ENCODE results near the gene ZNF135.

ZNF135 gene

DNA sequence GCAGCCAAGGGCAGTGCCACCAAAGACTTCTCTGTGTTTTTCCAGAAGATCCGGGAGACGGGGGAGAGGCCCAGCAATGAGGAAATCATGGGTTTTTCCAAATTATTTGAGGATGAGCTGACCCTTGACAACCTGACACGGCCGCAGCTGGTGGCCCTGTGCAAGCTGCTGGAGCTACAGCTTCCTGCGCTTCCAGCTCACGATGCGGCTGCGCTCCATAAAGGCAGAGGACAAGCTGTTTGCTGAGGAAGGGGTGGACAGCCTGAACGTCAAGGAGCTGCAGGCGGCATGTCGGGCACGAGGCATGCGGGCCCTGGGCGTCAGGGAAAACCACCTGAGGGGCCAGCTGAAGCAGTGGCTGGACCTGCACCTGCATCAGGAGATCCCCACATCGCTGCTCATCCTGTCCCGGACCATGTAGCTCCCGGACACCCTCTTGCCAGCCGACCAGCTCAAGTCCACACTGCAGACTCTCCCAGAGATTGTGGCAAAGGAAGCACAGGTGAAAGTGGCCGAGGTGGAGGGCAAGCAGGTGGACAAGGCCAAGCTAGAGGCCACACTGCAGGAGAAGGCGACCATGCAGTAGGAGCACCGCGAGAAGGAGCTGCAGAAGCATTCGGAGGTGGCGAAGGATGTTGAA, 13.6 kb upstream of the ZNF135 start:
- FAIRE-seq (no peak), DNase-seq (ENCODE audit: insufficient read length, low spot score) (no peak)

- DNase-seq (ENCODE audit: insufficient read length, low spot score), result no peak
- no peak for FAIRE-seq
Observed at GRCh38 chr19:58046856-58047255, 12.2 kb upstream of the ZNF135 start.

- DNase-seq (ENCODE audit: insufficient read length, low spot score) (no peak), FAIRE-seq (no peak)
Observed at GRCh38 chr19:58047672-58048071, 11.4 kb upstream of the ZNF135 start.

- DNase-seq (ENCODE audit: insufficient read length, low spot score), result no peak
- no peak for FAIRE-seq
Observed at GRCh38 chr19:58052256-58052655, 6.8 kb upstream of the ZNF135 start.

GRCh38 chr19:58053480-58054156, 5.5 kb upstream of the ZNF135 start:
- FAIRE-seq, result no peak
- no peak for DNase-seq (ENCODE audit: insufficient read length, low spot score)

DNA sequence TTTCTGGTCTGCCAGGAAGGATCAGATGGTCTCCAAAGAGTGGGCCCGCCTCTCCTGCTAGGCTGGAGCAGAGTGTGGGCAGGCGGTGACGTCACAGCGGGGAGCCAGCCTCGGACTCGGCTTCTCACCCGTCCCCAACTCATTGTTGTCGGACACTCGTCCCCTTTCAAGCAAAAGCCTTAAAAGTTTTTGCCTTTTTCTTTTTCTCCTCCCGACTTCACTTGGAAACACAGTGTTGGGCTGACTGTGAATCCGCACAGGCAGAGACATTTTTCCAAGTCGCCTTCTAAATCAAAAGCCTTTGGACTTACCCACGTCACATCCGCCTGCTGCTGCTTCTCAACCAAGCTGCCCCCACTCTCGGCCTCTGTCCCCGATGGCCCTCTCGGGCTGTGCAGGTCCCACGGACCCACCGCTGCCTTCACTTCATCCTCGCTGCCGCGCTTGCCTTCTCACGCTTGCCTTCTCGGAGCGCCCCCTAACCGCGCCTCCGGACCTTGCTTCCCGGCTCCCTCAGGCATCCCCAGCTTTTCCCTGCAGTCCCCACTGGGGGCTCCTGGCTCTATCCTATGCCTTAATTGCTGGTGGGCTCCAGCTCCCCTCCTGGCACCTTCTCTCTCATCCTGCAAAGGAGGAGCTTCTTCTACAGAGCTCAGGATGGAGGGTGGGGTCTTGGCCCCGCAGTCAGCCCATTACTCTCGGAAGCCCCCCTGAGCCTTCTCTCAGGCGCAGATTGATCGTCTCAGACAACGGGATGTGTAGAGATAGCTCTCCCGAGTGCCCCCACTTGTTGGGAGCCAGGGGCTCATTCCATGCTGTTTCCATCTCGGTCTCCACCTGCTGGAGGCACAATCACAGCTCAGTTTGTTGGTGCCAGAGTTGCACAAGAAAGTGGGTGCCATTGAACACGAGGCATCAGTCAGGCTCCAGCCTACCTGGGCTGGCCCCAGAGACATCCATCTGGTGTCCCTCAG, 3.9 kb upstream of the ZNF135 start:
- no peak for FAIRE-seq

GRCh38 chr19:58056261-58056660, 2.8 kb upstream of the ZNF135 start:
- no peak for DNase-seq (ENCODE audit: insufficient read length, low spot score)
- FAIRE-seq, result no peak

More for the DNA sequence above, 3.9 kb upstream of the ZNF135 start:
- no peak for DNase-seq (ENCODE audit: insufficient read length, low spot score)

DNA sequence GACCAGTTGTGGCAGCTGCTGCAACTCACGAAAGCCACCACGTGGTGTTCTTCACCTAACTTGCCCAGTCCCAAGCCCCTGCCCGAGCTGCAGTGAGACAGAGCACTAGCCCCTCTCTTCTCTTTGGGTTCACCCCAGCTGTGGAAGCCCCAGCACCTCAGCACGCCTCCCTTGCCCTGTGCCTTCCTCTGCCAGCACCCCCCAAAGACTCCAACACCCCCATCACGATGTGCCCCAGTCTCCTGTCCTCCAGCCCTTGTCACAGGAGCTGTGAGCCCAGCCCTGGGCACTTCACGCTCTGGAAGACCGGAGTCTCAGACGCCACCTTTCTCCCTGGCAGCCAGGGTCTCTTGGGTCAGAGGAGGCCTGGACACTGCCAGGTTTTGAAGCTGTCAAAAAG, 2.2 kb upstream of the ZNF135 start:
- DNase-seq (ENCODE audit: insufficient read length, low spot score) (no peak), FAIRE-seq (no peak)

DNA sequence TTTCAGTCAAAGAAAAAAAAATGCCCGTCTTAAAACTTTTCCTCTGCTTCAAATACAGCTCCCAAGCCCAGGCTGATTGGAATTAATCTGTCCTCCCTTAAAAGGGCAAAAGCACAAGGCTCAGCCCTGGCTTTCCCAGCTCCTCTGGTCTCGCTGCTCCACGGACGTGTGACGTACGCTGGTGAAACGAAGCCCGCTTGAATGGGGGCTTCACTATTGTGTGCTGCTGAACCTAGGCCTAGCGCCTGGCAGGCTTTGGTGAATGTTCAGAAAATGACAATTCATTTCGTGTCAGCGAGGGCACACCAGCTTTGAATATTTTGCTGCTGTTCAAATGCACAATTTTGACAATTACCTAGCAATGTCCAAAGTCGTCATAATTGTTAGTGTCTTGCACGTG, 615 bp upstream of the ZNF135 start:
- no peak for FAIRE-seq
- no peak for DNase-seq (ENCODE audit: insufficient read length, low spot score)

DNA sequence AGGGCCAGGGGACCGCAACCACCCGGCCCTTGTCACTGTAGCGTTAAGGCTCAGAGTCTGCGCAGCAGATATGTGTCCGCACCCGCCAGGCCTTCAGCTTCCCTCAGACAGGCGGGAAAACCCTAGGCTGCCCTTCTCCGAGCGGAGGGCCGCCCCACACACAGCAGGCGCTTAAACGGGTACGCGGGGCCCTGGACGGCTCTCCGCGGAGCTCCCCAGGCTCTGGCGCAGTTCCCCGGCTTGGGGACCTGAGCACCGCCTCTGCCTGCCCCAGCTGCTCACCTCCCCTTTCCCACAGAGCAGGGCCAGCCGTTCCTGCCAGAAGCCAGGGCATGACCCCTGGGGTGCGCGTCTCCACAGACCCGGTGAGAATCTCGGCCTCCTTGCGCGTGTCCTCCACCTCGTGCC, 593 bp downstream of the ZNF135 start:
- DNase-seq (ENCODE audit: insufficient read length, low spot score) (no peak), FAIRE-seq (no peak)

DNA sequence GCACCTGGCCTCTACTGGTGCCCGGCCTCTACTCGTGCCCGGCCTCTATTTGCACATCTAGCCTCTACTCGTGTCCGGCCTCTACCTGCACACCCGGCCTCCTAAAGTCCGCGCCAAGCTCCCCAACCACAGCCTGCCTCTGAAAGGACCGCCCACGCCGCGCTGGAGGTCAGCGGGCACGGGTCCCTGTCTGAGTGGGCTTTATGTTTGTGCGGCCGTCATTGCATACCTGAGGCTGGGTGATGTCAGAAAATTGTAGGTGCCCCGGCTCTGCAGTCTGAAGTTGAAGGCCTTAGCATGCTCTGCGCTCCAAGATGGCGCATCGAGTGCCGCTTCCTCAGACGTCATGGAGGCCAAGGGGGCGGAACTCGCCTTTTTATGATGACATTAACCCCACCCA, 1.1 kb downstream of the ZNF135 start:
- FAIRE-seq (no peak), DNase-seq (ENCODE audit: insufficient read length, low spot score) (no peak)

GRCh38 chr19:58063712-58064111, 4.6 kb downstream of the ZNF135 start:
- DNase-seq (ENCODE audit: insufficient read length, low spot score) (no peak), FAIRE-seq (no peak)

- DNase-seq (ENCODE audit: insufficient read length, low spot score), result no peak
Observed at GRCh38 chr19:58067240-58067912, 8.3 kb downstream of the ZNF135 start.

GRCh38 chr19:58079792-58080191, 20.7 kb downstream of the ZNF135 start:
- DNase-seq (ENCODE audit: insufficient read length, low spot score), result no peak
- no peak for FAIRE-seq

More at GRCh38 chr19:58067240-58067912, 8.3 kb downstream of the ZNF135 start:
- no peak for FAIRE-seq

DNA sequence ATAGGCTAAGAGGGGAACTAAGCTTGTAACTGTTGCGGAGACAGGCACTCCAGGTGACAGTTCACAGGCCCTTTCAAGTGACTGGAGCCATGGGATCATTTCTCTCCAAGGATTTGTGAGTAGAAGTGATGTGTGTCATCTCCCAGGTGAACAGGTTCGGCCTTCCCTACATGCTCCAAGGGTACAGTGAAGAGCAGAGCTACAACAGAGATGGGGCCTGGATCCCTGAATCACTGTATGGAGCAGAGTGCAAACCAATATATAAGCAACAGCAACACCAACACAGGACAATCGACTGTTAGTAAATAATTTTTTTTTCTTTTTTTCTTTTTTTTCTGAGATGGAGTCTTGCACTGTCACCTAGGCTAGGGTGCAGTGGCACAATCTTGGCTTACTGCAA, 23.9 kb downstream of the ZNF135 start:
- no peak for FAIRE-seq
- no peak for DNase-seq (ENCODE audit: insufficient read length, low spot score)

DNA sequence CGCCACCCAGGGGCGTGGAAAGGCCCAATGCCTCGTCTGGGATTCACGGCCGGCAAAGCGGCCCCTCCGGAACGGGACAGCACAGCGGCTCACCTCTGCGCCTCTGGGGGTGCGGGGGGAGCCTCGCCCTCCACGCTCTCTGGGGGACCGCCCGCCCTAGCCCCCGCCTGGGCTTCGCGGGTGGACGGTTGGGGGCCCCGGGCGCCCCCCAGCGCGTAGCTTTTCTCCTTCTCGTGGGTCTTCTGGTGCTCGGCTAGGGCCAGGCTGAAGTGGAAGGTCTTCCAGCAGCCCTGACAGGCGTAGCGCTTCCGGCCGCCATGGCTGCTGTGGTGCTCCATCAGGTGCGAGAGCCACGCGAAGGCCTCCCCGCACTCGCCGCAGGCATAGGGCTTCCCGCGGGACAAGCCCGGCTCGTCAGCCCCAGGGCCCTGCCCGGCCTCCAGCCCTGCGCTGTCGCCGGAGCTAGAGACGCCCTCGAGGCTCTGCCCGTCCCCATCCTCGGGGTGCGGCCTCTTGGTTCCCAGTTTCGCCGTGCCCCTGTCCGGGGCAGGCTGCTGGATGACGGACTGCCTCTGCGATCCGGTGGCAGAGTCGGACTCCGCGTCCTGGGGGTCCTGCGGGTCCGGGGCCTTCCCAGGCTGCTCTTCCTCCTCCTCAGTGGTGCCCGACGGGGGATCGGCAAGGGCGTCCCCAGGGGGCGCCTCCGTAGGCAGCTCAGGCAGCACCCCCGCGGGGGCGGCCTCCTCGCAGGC, 25.7 kb downstream of the ZNF135 start:
- no peak for FAIRE-seq
- DNase-seq (ENCODE audit: insufficient read length, low spot score), result no peak

DNA sequence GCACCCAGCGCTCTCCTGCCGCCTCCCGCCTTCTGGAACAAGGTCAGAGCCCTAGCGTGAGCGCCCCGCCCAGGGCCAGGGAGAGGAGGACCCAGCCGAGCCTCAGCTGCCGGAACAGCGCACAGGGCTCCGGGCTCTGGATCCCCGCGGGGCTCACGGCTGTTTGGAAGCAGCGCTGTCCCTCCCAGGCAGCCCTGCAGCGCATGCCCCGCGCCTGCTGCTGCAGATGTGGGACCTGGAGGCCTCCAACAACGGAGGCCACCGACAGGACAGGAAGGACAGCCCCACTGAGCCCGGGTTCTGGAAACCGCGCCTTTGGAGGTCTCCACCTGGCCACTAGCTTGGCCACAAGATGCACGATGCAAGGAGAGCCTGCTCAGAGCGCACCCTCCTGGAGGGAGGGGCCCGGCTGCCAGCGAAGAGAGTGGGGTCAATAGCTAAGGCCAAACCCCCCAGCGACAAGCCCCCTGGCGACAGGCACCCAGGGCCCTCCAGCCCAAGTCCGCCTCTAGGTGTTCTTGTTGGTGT, 26.3 kb downstream of the ZNF135 start:
- no peak for FAIRE-seq
- DNase-seq (ENCODE audit: insufficient read length, low spot score), result no peak

GRCh38 chr19:58086825-58087710, 28.0 kb downstream of the ZNF135 start:
- FAIRE-seq (no peak), DNase-seq (ENCODE audit: insufficient read length, low spot score) (no peak)

- DNase-seq (ENCODE audit: insufficient read length, low spot score), result no peak
- no peak for FAIRE-seq
Observed at GRCh38 chr19:58088521-58089052, 29.5 kb downstream of the ZNF135 start.

All from HTR-8/SVneo (cell line).